KOPT-K1 (cell line): ENCODE measurements around the gene EXTL1.

ENCODE experiments used
- H3K27ac ChIP-seq: fragments of 200-600 bp; sonication (generic); 2 replicates; pipeline ENCODE4 v1.5.1; 2016; ENCODE audit warnings: antibody characterized with exemption, mild to moderate bottlenecking, low read depth, low read length; ENCODE audit not compliant: poor library complexity, severe bottlenecking
- H3K36me3 ChIP-seq: fragments of 200-600 bp; sonication (generic); 2 replicates; pipeline ENCODE4 v1.5.1; 2017; ENCODE audit warnings: antibody characterized with exemption, mild to moderate bottlenecking, low read length, moderate library complexity; ENCODE audit not compliant: insufficient read depth
- H3K9me3 ChIP-seq: fragments of 200-600 bp; sonication (generic); 2 replicates; pipeline ENCODE4 v1.5.1; 2017; ENCODE audit warnings: antibody characterized with exemption, low read length, mild to moderate bottlenecking; ENCODE audit not compliant: insufficient read depth, poor library complexity, severe bottlenecking

Gene EXTL1

GRCh38 chr1:26079178-26079563, 57.6 kb downstream of the EXTL1 start:
- Histone ChIP-seq H3K27ac (no peak overlapping the region), H3K36me3 (no peaks in the 10 kb centered on the region), H3K9me3 (no peaks in the 10 kb centered on the region)

GRCh38 chr1:26079960-26080814, 58.6 kb downstream of the EXTL1 start:
- no peak overlapping the region for H3K27ac ChIP-seq
- no peaks in the 10 kb centered on the region for H3K9me3 ChIP-seq
- no peaks in the 10 kb centered on the region for H3K36me3 ChIP-seq

- no peaks in the 10 kb centered on the region for H3K9me3 ChIP-seq
- H3K36me3 ChIP-seq, result no peaks in the 10 kb centered on the region
- no peak overlapping the region for H3K27ac ChIP-seq
These were observed 59.9 kb downstream of the EXTL1 start for GRCh38 chr1:26081267-26082019.

GRCh38 chr1:26082020-26082350, 60.4 kb downstream of the EXTL1 start:
- H3K36me3 ChIP-seq, result no peaks in the 10 kb centered on the region
- H3K27ac ChIP-seq, result no peak overlapping the region
- H3K9me3 ChIP-seq, result no peaks in the 10 kb centered on the region

- Histone ChIP-seq H3K9me3 (no peaks in the 10 kb centered on the region), H3K27ac (no peak overlapping the region), H3K36me3 (no peaks in the 10 kb centered on the region)
These were observed 61.6 kb downstream of the EXTL1 start for GRCh38 chr1:26083208-26083607.

DNA sequence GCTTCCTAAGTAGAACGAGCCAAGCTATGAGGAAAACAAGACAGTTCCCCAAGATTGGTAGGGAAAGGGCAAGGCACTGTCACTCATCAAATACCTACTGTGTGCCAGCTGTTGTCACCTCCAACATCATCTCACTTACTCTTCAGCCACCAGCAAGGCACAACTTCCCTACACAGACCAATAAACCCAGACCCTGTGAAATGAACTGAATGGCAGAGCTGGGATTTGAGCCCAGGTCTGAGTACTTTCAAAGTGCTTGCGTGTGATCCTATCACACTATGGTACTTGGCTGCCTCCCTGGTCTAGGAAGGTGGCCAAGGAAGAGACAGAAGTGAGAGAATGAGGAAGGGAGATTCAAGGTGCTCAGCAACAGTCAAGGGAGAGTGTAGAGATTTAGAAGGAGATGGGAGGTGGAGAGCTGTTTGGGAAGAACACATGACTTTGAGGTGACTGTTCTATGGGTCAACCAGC, 62.6 kb downstream of the EXTL1 start:
- Histone ChIP-seq H3K36me3 (no peaks in the 10 kb centered on the region), H3K27ac (no peak overlapping the region), H3K9me3 (no peaks in the 10 kb centered on the region)

- Histone ChIP-seq H3K36me3 (no peaks in the 10 kb centered on the region), H3K27ac (no peak overlapping the region), H3K9me3 (no peaks in the 10 kb centered on the region)
These were observed 63.3 kb downstream of the EXTL1 start for GRCh38 chr1:26084844-26085243.
